Smooth muscle cell (in vitro differentiated cells): ENCODE measurements around the gene NSUN7. TPM values are rescaled to one million over a fixed set of nuclear protein-coding genes. Genes with fewer than 3 reads are reported as not detected.
"Not testable (repeated sequence)": the region's sequence is repeated elsewhere in the genome, so short reads cannot be mapped to it uniquely, and the experiment has no call there.

Experiments
- DNase-seq: peaks from one replicate; lab custom pipeline; 2025; ENCODE audit not compliant: unreplicated experiment; lab: John Stamatoyannopoulos, UW
- H2AFZ ChIP-seq: fragments of 200-600 bp; sonication (generic); 2 replicates; pipeline ENCODE4 v1.6.0; 2016; ENCODE audit warnings: antibody characterized with exemption, low read depth, mild to moderate bottlenecking
- H3F3A ChIP-seq: fragments of 200-600 bp; sonication (generic); 2 replicates; pipeline ENCODE4 v1.6.0; 2017; ENCODE audit warnings: antibody characterized with exemption, low read depth
- H3K27ac ChIP-seq: fragments of 200-600 bp; sonication (generic); 2 replicates; pipeline ENCODE4 v1.5.1; 2016; ENCODE audit warnings: low read depth, mild to moderate bottlenecking
- H3K27me3 ChIP-seq: fragments of 200-600 bp; sonication (generic); 2 replicates; pipeline ENCODE4 v1.6.1; 2016; ENCODE audit warnings: low read depth, mild to moderate bottlenecking
- H3K36me3 ChIP-seq: fragments of 200-600 bp; sonication (generic); 2 replicates; pipeline ENCODE4 v1.5.1; 2016; ENCODE audit warnings: low read depth
- H3K4me1 ChIP-seq: fragments of 200-600 bp; sonication (generic); 2 replicates; pipeline ENCODE4 v1.5.1; 2016; ENCODE audit warnings: low read depth
- H3K4me2 ChIP-seq: fragments of 200-600 bp; sonication (generic); 2 replicates; pipeline ENCODE4 v1.6.0; 2016; ENCODE audit warnings: mild to moderate bottlenecking
- H3K4me3 ChIP-seq: fragments of 200-600 bp; sonication (generic); 2 replicates; pipeline ENCODE4 v1.5.1; 2016; ENCODE audit warnings: mild to moderate bottlenecking
- H3K79me2 ChIP-seq: fragments of 200-600 bp; sonication (generic); 2 replicates; pipeline ENCODE4 v1.6.0; 2016; ENCODE audit warnings: low read depth, mild to moderate bottlenecking
- H3K9ac ChIP-seq: fragments of 200-600 bp; sonication (generic); 2 replicates; pipeline ENCODE4 v1.6.0; 2016; ENCODE audit warnings: low read depth
- H3K9me3 ChIP-seq: fragments of 200-600 bp; sonication (generic); replicated peaks from 2 replicates; pipeline ENCODE4 v1.5.1; 2016; ENCODE audit warnings: low read depth
- H4K20me1 ChIP-seq: fragments of 200-600 bp; sonication (generic); 2 replicates; pipeline ENCODE4 v1.6.0; 2016; ENCODE audit warnings: low read depth
- CTCF ChIP-seq: fragments of 200-600 bp; sonication (generic); IDR thresholded peaks from 2 replicates; pipeline ENCODE4 v1.5.1; 2017; ENCODE audit warnings: borderline replicate concordance, mild to moderate bottlenecking, antibody characterized with exemption; ENCODE audit not compliant: insufficient read depth, poor library complexity, severe bottlenecking
- WGBS: methylation state at CpG from one replicate; pipeline ENCODE4 v1.1.7; 2016; ENCODE audit warnings: low lambda C conversion rate; 5-methylcytosine and 5-hydroxymethylcytosine counted together
- polyA plus RNA-seq: library from polyadenylated mRNA; unstranded; fragments of >200 nt; fragmentation: Nextera tagmentation; extraction: Ambion mirVana; gene quantifications from 2 replicates; pipeline ENCODE4 v1.2.1, GENCODE V29; 2016
- total RNA-seq: library from RNA; depleted of rRNA; stranded (reverse); fragments of >200 nt; gene quantifications from 2 replicates; pipeline ENCODE4 v1.2.3, GENCODE V29; 2014

NSUN7 gene
- total and polyA plus RNA-seq, 2 experiments from 2014 or later, result 1.8 to 2.5 TPM

- Histone ChIP-seq H2AFZ (no peak overlapping the region), H3K27ac (no peak overlapping the region), H3K9ac (no peak overlapping the region), H3K4me3 (no peak overlapping the region), H3F3A (no peaks in the 10 kb centered on the region), H3K4me2 (no peak overlapping the region), H3K4me1 (no peaks in the 10 kb centered on the region), H4K20me1 (no peaks in the 10 kb centered on the region), H3K9me3 (no peaks in the 10 kb centered on the region), H3K36me3 (peaks cover 7% of the 10 kb centered on the region), H3K27me3 (no peaks in the 10 kb centered on the region), H3K79me2 (no peaks in the 10 kb centered on the region)
- no peak for DNase-seq
- WGBS, result 91% methylated on average over 2 of the region's 2 CpGs
- TF ChIP-seq CTCF, result no peak
These were observed 63.1 kb downstream of the NSUN7 start for GRCh38 chr4:40812856-40813255.

- H2AFZ ChIP-seq, H3K4me1 ChIP-seq, H3K27me3 ChIP-seq, H3K4me2 ChIP-seq, H3K9me3 ChIP-seq, H3K79me2 ChIP-seq, H3K36me3 ChIP-seq, H4K20me1 ChIP-seq, DNase-seq, H3K4me3 ChIP-seq, H3K27ac ChIP-seq, H3F3A ChIP-seq, H3K9ac ChIP-seq: not testable (repeated sequence)
- 98% methylated on average over 6 of the region's 6 CpGs for WGBS
These were observed 67.4 kb downstream of the NSUN7 start for GRCh38 chr4:40817157-40817556.

GRCh38 chr4:40820101-40820500 lies 70.3 kb downstream of the NSUN7 start:
- no peak overlapping the region for H3K4me3 ChIP-seq
- no peak overlapping the region for H3K9ac ChIP-seq
- H2AFZ ChIP-seq, result no peak overlapping the region
- 98% methylated on average over 11 of the region's 11 CpGs for WGBS
- TF ChIP-seq CTCF, result no peak
- H3K27ac ChIP-seq, result no peak overlapping the region
- H3K4me2 ChIP-seq, result no peak overlapping the region
- no peaks in the 10 kb centered on the region for H3K79me2 ChIP-seq
- no peaks in the 10 kb centered on the region for H3K27me3 ChIP-seq
- H3K4me1 ChIP-seq, result no peaks in the 10 kb centered on the region
- DNase-seq, result no peak
- no peaks in the 10 kb centered on the region for H3K9me3 ChIP-seq
- H3K36me3 ChIP-seq, result peaks cover 7% of the 10 kb centered on the region
- no peaks in the 10 kb centered on the region for H3F3A ChIP-seq
- no peaks in the 10 kb centered on the region for H4K20me1 ChIP-seq

- Histone ChIP-seq H3K9me3 (no peaks in the 10 kb centered on the region), H3K4me2 (no peak overlapping the region), H3K27ac (no peak overlapping the region), H4K20me1 (no peaks in the 10 kb centered on the region), H3K4me1 (no peaks in the 10 kb centered on the region), H3K9ac (no peak overlapping the region), H2AFZ (no peak overlapping the region), H3K27me3 (no peaks in the 10 kb centered on the region), H3K36me3 (no peaks in the 10 kb centered on the region), H3K4me3 (no peak overlapping the region), H3F3A (no peaks in the 10 kb centered on the region), H3K79me2 (no peaks in the 10 kb centered on the region)
- WGBS, result 95% methylated on average over 8 of the region's 8 CpGs
- no peak for DNase-seq
- TF ChIP-seq CTCF, result no peak
These were observed 72.8 kb downstream of the NSUN7 start for GRCh38 chr4:40822420-40823166.
